ENCODE data around the gene SAP30. TPM values are rescaled to one million over a fixed set of nuclear protein-coding genes. Genes with fewer than 3 reads are reported as not detected.

SAP30 gene
- total and polyA plus RNA-seq, 9 of the 15 experiments (the other 6 are each of a cell fraction or from before 2014, with no cell fraction given), result 5.9 to 51.1 (median 32.6) TPM

DNA sequence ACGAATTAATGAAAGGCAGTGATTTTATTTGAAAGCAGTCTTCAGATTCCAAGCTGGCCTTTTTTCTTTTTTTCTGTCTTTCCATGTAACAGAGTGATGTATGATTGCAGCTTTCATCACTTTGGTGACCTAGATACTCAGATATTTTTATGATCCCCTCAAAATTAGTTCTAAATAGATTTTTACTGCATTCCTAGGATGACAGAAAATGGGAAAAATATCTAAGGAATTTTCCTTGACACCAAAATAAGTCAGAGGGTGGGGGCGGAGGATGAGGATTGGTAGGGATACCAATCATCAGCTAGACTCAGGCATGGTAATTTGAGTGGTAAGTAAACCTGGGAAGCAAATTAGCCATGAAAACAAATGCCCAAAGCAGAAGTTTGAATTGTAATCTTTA is 24.7 kb upstream of the SAP30 start:
- FAIRE-seq (no peak), DNase-seq (ENCODE audit: extremely low read depth in 1 of 4, low spot score in 3 of 4) (no peak), ATAC-seq (no peak)
- Histone ChIP-seq H3K9me3 (replicated peaks; ENCODE audit: control insufficient read depth, insufficient read depth, low read depth, low read length) (no peaks in the 10 kb centered on the region), H3K36me3 (ENCODE audit: control insufficient read depth, insufficient read depth, low read length) (no peaks in the 10 kb centered on the region), H3K4me1 (replicated peaks in 1 of 2; ENCODE audit: control insufficient read depth in 2 of 2, insufficient read depth in 2 of 2, low read length in 2 of 2) (no peaks in the 10 kb centered on the region), H2AFZ (ENCODE audit: low read depth, low read length) (no peak overlapping the region), H3K9me1 (ENCODE audit: control insufficient read depth, insufficient read depth, low read length) (no peaks in the 10 kb centered on the region), H3K4me2 (ENCODE audit: insufficient read depth, low read length) (no peak overlapping the region), H3K27me3 (ENCODE audit: control insufficient read depth in 2 of 2, insufficient read depth in 2 of 2, low read length in 2 of 2) (no peaks in the 10 kb centered on the region), H4K20me1 (replicated peaks; ENCODE audit: control insufficient read depth, insufficient read depth, low read length) (no peaks in the 10 kb centered on the region), H3K79me2 (ENCODE audit: control insufficient read depth, insufficient read depth, low read length) (no peaks in the 10 kb centered on the region), H3K9ac (ENCODE audit: insufficient read depth in 1 of 2, low read depth in 2 of 2, low read length in 2 of 2) (no peak overlapping the region), H3K27ac (ENCODE audit: extremely low read depth, low read depth, low read length) (no peak overlapping the region), H3K4me3 (no peak overlapping the region)
- TF ChIP-seq, protein P1, sequence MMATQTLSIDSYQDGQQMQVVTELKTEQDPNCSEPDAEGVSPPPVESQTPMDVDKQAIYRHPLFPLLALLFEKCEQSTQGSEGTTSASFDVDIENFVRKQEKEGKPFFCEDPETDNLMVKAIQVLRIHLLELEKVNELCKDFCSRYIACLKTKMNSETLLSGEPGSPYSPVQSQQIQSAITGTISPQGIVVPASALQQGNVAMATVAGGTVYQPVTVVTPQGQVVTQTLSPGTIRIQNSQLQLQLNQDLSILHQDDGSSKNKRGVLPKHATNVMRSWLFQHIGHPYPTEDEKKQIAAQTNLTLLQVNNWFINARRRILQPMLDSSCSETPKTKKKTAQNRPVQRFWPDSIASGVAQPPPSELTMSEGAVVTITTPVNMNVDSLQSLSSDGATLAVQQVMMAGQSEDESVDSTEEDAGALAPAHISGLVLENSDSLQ (IDR thresholded peaks at IDR 0.05), result no peak
- TF ChIP-seq RBM15 (IDR thresholded peaks at IDR 0.05; ENCODE audit: insufficient read depth, low read length) (no peak), NFRKB (IDR thresholded peaks at IDR 0.05; ENCODE audit: low read depth) (no peak), HOXB6 (CRISPR knock-in tag; IDR thresholded peaks at IDR 0.05; ENCODE audit: borderline replicate concordance) (no peak), TEAD4 (IDR thresholded peaks at IDR 0.05; ENCODE audit: low read length) (no peak), TEAD4 (CRISPR knock-in tag; IDR thresholded peaks at IDR 0.05; ENCODE audit: borderline replicate concordance) (no peak), MTA2 (IDR thresholded peaks at IDR 0.05; ENCODE audit: low read depth) (no peak), GABPA (tag; conservative IDR thresholded peaks at IDR 0.05; ENCODE audit: low read depth) (no peak), TRIM28 (IDR thresholded peaks at IDR 0.05) (no peak), PTBP1 (IDR thresholded peaks at IDR 0.05; ENCODE audit: low read depth, low read length) (no peak), STAG1 (CRISPR knock-in tag; IDR thresholded peaks at IDR 0.05; ENCODE audit: borderline replicate concordance) (no peak), L3MBTL2 (IDR thresholded peaks at IDR 0.05) (no peak)
- no TSS peak for BruUV-seq (replicated peaks)
- in situ Hi-C loops (cut with MboI), result no loop called here
- CTCF ChIA-PET (ENCODE audit: low intra/inter-chr PET ratio), result no interaction called here
- WGBS (ENCODE audit: insufficient coverage, low coverage, missing lambda C conversion rate), result 19% methylated on average over 2 of the region's 2 CpGs
- POLR2A ChIA-PET, result interaction anchor here (0.8 to 4.8 kb wide), 4 partner anchors 9 to 17 kb away, joined by 3 to 39 read pairs (median 8); partner anchors contain the start of gene HMGB2
- intact Hi-C loops (cut with micrococcal nuclease), result no loop called here
